DOHH2 (cell line): Measurements from ENCODE around the gene KHDRBS2.

Experiments
- EZH2phosphoT487 ChIP-seq: fragments of 200-600 bp; sonication (generic); IDR thresholded peaks from 2 replicates; pipeline ENCODE4 v1.6.1; 2017; ENCODE audit warnings: borderline replicate concordance, mild to moderate bottlenecking, antibody characterized with exemption, low read length, moderate library complexity, mixed read lengths
- TF ChIP-seq, protein P1 (sequence below): fragments of 200-600 bp; sonication (generic); IDR thresholded peaks from one replicate; pipeline ENCODE4 v1.5.1; 2014; ENCODE audit warnings: antibody characterized with exemption, mild to moderate bottlenecking, low read depth, low read length; ENCODE audit not compliant: poor library complexity, severe bottlenecking

DNA sequence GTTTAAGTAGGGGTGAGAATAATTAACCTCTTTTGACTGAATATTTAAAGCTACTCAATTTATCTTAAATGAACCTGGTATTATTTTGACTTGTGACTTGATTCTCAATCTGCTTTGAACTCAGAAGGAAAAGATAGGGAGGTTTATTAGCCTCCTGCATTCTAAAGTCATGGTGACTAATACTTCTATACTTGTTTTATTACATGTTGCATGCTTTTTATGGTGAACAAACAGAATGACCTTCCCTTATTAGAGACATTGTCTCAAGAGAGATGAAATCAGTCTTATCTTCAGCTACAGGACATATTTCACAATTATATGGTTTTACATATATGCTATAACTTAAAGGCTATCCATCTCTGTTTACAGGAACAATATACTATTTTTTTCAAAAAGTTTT lies 336.9 kb downstream of the KHDRBS2 start:
- TF ChIP-seq, protein P1, sequence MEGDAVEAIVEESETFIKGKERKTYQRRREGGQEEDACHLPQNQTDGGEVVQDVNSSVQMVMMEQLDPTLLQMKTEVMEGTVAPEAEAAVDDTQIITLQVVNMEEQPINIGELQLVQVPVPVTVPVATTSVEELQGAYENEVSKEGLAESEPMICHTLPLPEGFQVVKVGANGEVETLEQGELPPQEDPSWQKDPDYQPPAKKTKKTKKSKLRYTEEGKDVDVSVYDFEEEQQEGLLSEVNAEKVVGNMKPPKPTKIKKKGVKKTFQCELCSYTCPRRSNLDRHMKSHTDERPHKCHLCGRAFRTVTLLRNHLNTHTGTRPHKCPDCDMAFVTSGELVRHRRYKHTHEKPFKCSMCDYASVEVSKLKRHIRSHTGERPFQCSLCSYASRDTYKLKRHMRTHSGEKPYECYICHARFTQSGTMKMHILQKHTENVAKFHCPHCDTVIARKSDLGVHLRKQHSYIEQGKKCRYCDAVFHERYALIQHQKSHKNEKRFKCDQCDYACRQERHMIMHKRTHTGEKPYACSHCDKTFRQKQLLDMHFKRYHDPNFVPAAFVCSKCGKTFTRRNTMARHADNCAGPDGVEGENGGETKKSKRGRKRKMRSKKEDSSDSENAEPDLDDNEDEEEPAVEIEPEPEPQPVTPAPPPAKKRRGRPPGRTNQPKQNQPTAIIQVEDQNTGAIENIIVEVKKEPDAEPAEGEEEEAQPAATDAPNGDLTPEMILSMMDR = no peak
- TF ChIP-seq EZH2phosphoT487 = no peak
